CMK (cell line): ENCODE data around the gene HLA-DPA1.
"Not testable (repeated sequence)": the region's sequence is repeated elsewhere in the genome, so short reads cannot be mapped to it uniquely, and the experiment has no call there.

Experiments
- DNase-seq: peaks from one replicate; pipeline ENCODE4 v3.0.0-alpha.2; 2010; ENCODE audit warnings: low read depth

Gene HLA-DPA1

DNA sequence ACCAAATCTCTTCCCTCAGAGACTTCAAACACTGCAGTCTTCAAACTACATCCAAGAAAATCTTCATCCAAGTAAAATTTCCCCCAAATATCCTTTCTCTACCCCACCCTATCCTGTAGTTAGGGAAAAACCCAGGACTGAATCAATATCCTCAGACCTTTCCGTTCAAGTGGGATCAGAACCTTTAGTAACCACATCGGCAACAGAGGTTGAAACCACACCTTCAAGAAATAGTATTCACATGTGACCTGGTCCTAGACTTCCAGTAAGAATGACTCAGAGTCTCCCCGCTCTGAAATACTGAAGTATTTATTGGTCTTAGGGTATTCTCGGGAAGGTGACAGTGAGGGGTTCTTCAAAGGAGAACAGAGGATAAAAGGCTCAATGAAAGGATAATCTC is 8.7 kb downstream of the HLA-DPA1 start:
- DNase-seq: no peak

DNA sequence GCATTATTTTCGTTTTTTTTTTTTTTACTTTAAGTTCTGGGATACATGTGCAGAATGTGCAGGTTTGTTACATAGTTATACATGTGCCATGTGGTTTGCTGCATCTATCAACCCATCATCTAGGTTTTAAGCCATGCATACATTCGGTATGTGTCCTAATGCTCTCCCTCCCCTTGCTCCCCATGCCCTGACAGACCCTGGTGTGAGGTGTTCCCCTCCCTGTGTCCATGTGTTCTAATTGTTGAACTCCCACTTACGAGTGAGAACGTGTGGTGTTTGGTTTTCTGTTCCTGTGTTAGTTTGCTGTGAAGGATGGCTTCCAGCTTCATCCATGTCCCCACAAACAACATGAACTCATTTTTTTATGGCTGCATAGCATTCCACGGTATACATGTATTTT is 10.0 kb downstream of the HLA-DPA1 start:
- not testable (repeated sequence) for DNase-seq

DNA sequence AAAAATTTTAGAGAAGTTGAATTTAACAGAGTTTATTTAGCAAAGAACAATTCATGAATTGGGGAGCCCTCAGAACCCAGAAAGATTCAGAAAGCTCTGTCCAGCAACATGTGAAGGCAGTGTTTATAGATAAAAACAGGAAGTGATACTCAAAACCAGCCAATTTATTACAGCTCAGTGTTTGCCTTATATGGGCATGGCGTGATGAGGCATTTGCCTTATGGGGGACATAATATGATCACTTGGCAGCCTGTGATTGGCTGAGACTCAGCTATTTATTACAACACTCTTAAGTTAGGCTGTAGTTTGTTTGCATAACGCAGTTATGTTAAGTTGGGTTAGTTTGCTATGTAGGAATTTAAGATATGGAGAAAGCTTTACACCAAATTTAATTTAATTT is 11.5 kb downstream of the HLA-DPA1 start:
- DNase-seq: no peak

GRCh38 chr6:33057222-33058150 is 16.0 kb downstream of the HLA-DPA1 start:
- no peak for DNase-seq

GRCh38 chr6:33053230-33053629 is 20.2 kb downstream of the HLA-DPA1 start:
- DNase-seq: no peak

GRCh38 chr6:33052627-33053026 is 20.8 kb downstream of the HLA-DPA1 start:
- no peak for DNase-seq

DNA sequence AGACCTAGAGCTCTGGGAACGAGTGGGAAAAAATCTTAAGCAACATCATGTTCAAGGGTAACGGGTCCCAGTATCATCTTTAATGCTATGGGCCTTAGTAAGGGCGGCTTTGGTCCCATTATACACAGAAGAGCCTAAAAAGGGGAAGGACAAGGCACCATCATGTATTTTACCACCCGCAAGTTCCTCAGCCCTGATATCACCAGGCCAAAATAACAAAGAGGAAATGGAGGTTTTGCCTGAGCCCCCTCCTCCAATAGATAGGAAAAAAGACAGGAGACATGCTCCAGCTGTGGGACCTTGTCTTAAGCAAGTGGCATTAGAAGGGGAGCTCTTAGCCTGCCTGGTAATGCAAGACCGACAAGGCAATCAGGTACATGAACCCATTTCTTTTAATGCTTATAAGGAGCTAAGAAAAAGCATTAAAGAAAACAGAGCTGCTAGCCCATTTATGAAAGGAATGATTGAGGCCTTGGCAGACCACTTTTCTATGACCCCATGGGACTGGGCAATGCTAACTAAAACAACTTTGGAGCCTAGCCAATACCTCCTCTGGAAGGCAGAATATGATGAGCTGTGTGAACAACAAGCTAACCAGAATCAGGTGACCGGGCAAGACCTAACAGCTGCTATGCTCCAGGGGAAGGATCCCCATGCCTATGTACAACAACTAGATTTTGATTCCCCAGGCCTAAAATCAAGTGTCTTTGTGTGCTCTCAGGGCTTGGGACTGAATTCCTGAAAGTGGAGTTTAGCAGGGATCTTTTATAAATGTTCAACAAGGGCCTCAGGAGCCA is 23.2 kb downstream of the HLA-DPA1 start:
- DNase-seq: no peak

DNA sequence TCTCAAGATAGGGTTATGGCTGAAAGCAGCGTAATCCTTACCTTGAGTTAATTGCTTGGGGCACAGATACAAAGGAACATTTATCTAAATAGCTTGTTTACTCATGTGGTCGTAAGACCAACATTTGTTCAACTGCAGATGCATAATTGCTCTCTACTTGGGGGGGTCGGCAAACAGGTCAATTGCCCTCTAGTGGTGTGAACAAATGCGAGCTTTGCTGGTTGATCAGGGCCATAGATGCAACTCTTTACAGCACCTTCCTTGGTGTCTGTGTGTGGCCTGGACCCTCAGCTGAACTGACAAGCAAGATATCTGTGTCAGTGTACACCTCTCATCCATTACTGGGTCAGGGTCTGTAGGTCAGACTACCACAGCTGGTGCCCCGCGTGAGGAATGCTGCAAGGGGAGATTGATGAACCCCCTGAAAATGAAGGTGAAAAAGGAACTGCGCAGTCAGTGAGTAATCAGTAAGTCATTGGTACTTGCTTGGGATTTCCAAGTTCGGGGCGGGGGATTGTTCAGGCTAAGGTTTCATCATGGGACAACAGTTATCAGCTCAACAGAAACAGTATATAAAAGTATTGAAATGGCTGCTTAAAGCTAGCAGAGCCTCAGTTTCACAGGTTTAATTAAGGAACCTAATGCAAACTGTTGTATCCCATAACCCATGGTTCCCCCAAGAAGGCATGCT is 24.0 kb downstream of the HLA-DPA1 start:
- DNase-seq: no peak

DNA sequence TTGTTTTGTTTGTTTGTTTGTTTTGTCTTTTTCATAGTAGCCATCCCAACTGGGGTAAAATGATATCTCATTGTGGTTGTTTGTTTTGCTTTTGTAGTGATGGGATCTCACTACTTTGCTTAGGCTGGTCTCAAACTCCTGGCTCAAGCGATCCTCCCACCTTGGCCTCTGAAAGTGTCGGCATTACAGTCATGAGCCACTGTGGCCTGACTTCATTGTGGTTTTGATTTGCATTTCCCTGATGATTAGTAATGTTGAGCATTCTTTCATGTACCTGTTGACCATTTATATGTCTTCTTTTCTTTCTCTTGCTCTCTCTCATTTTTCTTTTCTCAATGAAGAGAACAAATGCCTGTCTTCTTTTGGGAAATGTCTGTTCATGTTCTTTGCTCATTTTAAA is 33.3 kb downstream of the HLA-DPA1 start:
- no peak for DNase-seq

- DNase-seq: no peak
Observed at GRCh38 chr6:33036535-33036934, 36.9 kb downstream of the HLA-DPA1 start.

DNA sequence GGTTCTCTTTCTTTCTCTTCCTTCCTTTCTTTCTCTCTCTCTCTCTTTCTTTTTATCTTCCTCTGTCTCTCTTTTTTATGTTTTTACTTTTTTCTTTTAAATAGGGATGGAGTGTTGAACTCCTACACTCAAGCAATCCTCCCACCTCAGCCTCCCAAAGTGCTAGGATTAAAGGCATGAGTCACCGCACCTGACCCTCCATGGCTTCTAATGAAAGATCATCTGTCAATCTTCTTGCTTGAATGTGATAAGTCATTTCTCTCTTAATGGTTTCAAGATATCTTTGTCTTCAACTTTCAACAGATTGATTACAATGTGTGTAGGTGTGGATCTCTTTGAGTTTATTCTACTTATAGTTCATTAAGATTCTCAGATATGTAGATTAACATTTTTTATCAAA is 38.9 kb downstream of the HLA-DPA1 start:
- DNase-seq: no peak

GRCh38 chr6:33030245-33030644 is 43.2 kb downstream of the HLA-DPA1 start:
- DNase-seq: no peak

DNA sequence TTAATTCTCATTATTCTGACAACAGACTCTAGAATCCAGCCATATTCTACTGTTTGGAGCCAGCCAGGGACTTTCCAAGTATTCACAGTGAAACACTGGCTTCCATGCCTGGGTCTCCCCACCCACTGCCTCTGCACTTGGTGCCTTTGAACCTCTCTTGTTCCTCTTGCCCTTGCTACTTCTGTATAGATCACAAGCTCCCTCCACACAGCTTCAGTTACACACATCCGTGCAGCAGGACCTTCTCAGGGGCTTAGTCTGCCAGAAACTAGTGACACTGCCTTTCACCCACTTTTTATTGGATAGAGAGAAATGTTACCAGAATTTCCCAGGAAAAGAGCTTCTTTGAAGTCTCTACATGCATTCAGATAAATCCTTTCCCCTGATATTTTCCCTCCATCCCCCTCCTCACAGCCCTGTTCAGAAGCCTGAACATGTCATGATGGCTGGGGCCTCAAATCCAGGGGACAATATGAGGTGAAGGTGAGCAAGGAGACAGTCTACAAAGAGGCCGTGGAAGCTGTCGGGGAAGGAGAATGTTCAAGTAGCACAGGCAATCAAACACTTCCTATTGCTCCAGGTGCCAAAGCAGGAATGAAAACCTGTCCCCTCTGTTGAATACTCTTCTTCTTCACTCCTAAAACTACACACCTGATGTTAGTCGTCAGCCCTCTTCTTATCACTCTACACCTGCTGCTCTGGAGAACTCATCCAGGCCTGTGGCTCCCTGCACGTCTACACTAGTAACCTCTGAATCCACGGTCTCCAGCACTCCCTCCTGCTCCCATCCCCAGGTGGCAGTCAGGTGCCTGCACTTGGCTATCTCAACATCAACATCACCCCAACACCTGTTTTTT is 43.9 kb downstream of the HLA-DPA1 start:
- no peak for DNase-seq

GRCh38 chr6:33028220-33028849 is 45.1 kb downstream of the HLA-DPA1 start:
- DNase-seq: no peak

DNA sequence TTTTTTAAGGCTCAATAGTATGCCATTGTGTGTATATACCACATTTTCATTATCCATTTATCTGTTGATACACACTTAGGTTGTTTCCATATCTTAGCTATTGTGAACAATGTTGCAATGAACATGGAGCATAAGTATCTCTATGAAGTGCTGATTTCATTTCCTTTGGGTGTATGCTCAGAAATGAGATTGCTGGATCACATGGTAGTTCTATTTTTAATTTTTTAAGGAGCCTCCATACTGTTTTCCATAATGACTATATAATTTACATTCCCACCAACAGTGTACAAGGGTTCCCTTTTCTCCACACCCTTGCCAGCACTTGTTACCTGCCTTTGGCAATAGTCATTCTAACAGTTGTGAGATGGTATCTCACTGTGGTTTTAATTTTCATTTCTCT is 48.9 kb downstream of the HLA-DPA1 start:
- no peak for DNase-seq

DNA sequence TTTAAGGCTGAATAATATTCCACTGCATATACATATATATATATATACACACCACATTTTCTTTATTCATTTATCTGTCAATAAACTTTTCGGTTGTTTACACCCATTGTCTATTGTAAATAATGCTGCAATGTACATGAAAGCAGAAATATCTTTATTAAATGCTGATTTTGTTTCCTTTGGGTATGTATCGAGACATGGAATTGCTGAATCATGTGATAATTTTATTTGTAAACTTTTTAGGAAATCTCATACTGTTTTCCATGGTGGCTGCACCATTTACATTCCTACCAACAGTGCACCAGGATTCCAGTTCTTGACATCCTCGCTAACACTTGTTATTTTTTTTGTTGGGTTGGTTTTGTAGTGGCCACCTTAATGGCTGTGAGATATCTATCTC is 49.9 kb downstream of the HLA-DPA1 start:
- DNase-seq: no peak

DNA sequence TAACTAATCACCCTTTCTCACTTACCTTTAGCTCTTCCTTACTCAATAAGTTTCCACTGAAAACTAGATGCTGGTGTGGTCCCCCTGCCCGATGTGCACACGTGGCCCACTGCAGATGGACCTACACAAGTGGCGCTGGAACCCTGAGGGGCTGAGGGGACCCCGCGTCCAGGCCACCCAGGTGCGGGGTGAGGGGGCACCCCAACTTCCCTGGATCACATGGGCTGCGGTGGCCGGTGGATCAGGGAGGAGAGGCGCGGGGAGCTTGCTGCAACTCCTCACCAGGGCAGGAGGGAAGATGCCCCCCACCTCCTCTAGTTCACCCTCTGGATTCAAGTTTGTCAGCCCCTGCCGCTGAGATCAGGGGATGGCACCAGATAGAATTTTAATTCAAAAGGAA is 51.5 kb downstream of the HLA-DPA1 start:
- no peak for DNase-seq

DNA sequence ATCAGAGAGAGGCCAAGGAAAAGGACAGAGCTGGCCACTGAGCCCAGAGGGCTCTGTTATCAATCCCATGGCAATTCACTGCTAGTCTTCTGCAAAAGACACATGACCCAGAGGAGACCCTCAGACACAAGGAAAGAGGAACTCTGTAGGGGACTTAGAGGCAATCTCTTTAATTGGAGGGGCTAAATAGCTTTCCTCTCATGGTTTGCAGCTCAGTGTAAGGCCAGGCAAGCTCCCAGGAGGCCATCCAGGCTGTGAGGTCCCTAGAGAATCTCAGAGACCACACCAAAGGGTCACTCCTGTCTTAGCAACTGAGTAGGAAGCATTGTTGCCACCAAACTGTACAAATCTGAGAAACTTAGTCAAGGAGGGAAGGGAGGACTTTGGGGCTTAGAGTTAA is 54.1 kb downstream of the HLA-DPA1 start:
- DNase-seq: no peak

DNA sequence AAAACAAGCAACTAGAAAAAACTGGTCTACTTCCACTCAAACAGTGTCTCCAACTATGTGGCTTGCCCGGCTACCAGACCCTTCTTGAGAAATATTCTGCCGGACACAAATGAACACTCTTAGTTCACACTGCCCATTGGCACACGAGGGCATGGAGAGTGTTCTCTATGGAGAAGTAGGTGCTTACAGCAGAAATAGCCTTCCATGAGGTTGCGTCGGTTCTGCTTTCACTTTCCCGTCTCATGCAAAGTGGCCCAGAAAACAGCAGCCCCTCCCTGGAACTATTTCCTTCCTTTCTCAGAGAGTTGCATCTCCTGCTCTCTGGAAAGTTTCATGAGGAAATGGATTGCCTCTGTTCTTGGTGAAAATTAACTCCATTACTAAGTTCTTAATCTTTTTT is 54.5 kb downstream of the HLA-DPA1 start:
- peak; percentile 11 for DNase-seq

DNA sequence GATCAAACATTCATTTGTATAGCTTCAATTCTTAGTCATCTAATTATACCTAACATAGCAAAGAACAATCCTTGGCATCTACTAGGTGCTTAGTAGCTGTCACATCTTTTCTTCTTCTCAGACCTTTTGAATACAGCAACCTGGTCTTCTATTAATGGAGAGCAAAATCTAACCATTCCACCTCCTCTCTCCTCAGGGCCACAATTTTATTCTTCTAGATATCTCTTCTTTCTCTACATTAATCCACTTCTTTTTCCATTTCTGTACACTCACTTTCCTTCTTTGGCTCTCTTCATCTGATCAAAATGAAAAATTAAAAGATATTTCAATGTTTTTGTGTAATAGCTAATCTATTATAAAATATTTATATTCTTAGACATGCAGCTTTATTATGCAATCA is 55.0 kb downstream of the HLA-DPA1 start:
- DNase-seq: no peak

DNA sequence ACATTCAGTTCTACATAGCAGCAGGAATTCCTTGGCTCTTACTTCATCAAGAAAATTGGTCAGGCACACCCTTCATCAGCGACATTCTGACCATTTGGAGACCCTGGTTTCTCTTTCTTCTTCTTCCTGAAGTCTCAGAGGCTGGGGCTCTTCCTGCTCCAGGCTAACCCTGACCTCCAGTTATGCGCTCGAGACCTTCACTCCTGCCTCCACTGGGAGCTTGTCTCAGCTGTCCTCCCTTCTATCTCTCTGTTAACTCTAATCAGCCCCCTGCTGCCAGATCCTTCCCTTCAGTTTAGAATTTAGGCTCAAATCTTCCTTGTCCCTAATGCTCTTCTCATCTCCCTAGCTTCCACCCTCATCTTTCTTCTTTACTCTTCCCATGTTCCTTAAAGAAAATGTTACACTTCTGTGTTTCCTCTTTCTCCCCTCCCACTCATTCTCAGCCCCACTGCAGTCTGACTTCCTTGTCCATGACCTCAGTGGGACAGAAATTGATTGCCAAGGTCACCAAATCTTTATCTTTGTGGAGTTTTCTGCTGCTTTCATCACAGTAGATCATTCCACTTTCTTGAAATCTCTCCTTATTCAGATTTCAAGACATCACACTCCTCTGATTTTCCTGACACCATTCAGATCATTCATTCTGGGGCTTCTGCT is 55.6 kb downstream of the HLA-DPA1 start:
- DNase-seq: no peak
